Thymus (tissue), 14 donors: ENCODE data around the gene POM121. TPM values are rescaled to one million over a fixed set of nuclear protein-coding genes. Genes with fewer than 3 reads are reported as not detected.
"Not testable (repeated sequence)": the region's sequence is repeated elsewhere in the genome, so short reads cannot be mapped to it uniquely, and the experiment has no call there.

Experiments
- DNase-seq, 9 donors: peaks; one replicate each; pipeline ENCODE4 v3.0.0-alpha.2; 2013; ENCODE audit warnings: low spot score in 9 of 9, low read depth in 6 of 9, missing footprints in 1 of 9
- H3K27ac ChIP-seq, 2 donors: one replicate each; pipeline ENCODE4 v1.5.1; 2013; ENCODE audit warnings: control low read depth in 1 of 2, low read depth in 1 of 2, low read length in 1 of 2, mild to moderate bottlenecking in 1 of 2, moderate library complexity in 1 of 2
- H3K27me3 ChIP-seq, 2 donors: one replicate each; pipeline ENCODE4 v1.5.1; 2013; ENCODE audit warnings: low read length in 1 of 2; ENCODE audit not compliant: control insufficient read depth in 2 of 2, insufficient read depth in 1 of 2
- H3K36me3 ChIP-seq, 2 donors: one replicate each; pipeline ENCODE4 v1.5.1; 2013; ENCODE audit warnings: low read length in 1 of 2, mild to moderate bottlenecking in 1 of 2, moderate library complexity in 1 of 2; ENCODE audit not compliant: control insufficient read depth in 2 of 2, insufficient read depth in 2 of 2
- H3K4me1 ChIP-seq, 2 donors: one replicate each; pipeline ENCODE4 v1.5.1; 2013; ENCODE audit warnings: low read length in 2 of 2; ENCODE audit not compliant: control insufficient read depth in 2 of 2, insufficient read depth in 2 of 2
- H3K4me3 ChIP-seq, 2 donors: one replicate each; pipeline ENCODE4 v1.5.1; 2013; ENCODE audit warnings: low read length in 2 of 2, control low read depth in 1 of 2, mild to moderate bottlenecking in 1 of 2
- H3K9me3 ChIP-seq, 2 donors: one replicate each; pipeline ENCODE4 v1.5.1; 2013; ENCODE audit warnings: low read length in 1 of 2, mild to moderate bottlenecking in 1 of 2; ENCODE audit not compliant: control insufficient read depth in 2 of 2, insufficient read depth in 1 of 2
- WGBS: extraction: QIAGEN DNeasy Blood & Tissue Kit; methylation state at CpG from one replicate; pipeline ENCODE4 v1.1.7; 2013; 5-methylcytosine and 5-hydroxymethylcytosine counted together
- long read RNA-seq, 10 donors: transcript quantifications; one replicate each; lab custom pipeline, GENCODE V29; 2026
- polyA plus RNA-seq: library from polyadenylated mRNA; stranded (reverse); fragments of 200-250 nt; gene quantifications from one replicate; pipeline ENCODE4 v1.2.3, GENCODE V29; 2013
- total RNA-seq: library from RNA; stranded (reverse); fragments of 120-200 nt; gene quantifications from one replicate; pipeline ENCODE4 v1.2.4, GENCODE V29; 2013
- donor health status: healthy.

POM121 gene
- total RNA-seq: 3.9 TPM
- 14.4 TPM for polyA plus RNA-seq
- long read RNA-seq, donor 1: 0 reads
- long read RNA-seq, donor 2: 0 reads
- long read RNA-seq, donor 3, partial matches to known transcripts: 6 of 6 reads
- long read RNA-seq, donor 3, other reads (novel, unspliced or antisense): 0 of 6 reads
- long read RNA-seq, donor 4: 0 reads
- long read RNA-seq, donor 5, partial matches to known transcripts: 27 of 27 reads
- long read RNA-seq, donor 5, other reads (novel, unspliced or antisense): 0 of 27 reads
- long read RNA-seq, donor 6, partial matches to known transcripts: 13 of 22 reads
- long read RNA-seq, donor 6, other reads (novel, unspliced or antisense): 9 of 22 reads
- long read RNA-seq, donor 7, partial matches to known transcripts: 36 of 46 reads
- long read RNA-seq, donor 7, other reads (novel, unspliced or antisense): 10 of 46 reads
- long read RNA-seq, donor 8: 0 reads
- long read RNA-seq, donor 9, partial matches to known transcripts: 5 of 5 reads
- long read RNA-seq, donor 9, other reads (novel, unspliced or antisense): 0 of 5 reads
- long read RNA-seq, donor 10: 0 reads

DNA sequence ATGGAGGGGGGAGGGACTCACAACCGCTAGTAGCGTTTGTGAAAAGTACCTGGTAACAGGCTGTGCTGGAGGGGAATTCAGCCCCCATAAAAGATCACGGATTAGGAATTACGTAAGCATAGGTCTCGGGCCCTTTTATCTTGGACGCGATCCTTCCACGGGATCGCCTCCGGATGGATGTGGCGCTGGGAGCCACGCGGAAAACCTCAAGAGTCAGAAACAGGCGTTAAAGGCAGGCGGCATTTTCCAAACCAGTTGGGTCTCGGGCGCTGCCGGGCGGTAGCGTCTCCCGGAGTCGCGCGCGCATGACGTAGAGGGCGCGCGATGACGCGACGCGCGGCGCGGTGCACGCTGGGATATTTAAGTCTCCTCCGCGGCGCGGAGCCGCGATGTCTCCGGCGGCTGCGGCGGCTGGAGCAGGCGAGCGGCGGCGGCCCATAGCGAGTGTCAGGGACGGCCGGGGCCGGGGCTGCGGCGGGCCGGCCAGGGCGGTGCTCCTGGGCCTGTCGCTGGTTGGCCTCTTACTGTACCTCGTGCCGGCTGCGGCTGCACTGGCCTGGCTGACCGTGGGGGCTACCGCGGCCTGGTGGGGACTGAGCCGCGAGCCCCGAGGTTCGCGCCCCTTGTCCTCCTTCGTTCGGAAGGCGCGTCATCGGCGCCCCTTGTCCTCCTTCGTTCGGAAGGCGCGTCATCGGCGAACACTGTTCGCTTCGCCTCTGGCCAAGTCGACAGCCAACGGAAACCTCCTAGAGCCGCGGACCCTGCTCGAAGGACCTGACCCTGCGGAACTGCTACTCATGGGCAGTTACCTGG lies at the start of gene POM121:
POM121 (plus strand) TSS at position 363 of the 813 bp plus-strand sequence; CDS start at position 390, 27 bp downstream.
- Histone ChIP-seq H3K27ac (peak within 1 kb of the TSS; percentile 85 to 95), H3K4me3 (peak within 1 kb of the TSS; percentile 62 to 95), H3K9me3 (no peaks in the 10 kb centered on the region), H3K36me3 (peaks cover 24 to 38% of the 10 kb centered on the region in 2 donors), H3K4me1 (peaks cover 10 to 11% of the 10 kb centered on the region in 2 donors), H3K27me3 (no peaks in the 10 kb centered on the region)
- peak; percentile 72 to 94 (median 88) for DNase-seq
- under 1% methylated on average over 91 of the region's 91 CpGs for WGBS

DNA sequence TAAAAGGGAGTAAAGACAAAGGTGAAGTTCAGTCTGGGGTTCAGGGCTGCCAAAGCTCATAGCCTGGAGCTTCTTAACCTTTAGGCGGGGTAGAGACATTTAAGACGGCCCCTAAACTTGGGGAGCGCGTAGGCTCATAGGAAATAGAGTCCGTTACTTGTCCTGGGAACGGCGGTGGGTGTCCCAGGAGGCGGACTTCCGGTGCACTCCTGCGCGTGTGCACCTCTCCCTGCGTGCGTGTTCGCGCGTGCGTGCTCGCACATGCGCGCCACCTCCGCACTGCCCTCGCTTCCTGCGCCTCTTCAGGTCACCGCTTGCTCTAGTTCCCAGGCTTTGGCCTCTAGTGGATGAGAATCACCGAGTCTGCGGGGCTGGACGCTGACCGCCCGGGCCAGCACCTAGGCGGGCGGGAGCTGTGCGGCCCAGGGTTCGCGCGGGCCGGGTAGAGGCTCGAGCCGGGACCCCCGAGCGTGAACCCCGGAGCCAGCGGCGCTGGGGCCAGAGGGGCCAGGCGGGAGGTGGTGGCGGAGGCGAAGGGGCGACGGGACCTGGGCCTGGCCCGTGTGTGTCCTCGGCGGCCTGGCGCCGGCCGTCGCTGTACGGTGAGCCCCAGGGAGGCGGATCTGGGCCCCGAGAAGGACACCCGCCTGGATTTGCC lies 45.7 kb upstream of the POM121 start:
- not testable (repeated sequence) for H3K36me3 ChIP-seq, H3K9me3 ChIP-seq, H3K27me3 ChIP-seq, H3K4me1 ChIP-seq
- under 1% methylated on average over 51 of the region's 59 CpGs for WGBS
- H3K27ac ChIP-seq: peak overlapping the region; percentile 69 to 85
- peak; percentile 25 to 84 (median 47) for DNase-seq
- H3K4me3 ChIP-seq: peak overlapping the region; percentile 59 to 76

DNA sequence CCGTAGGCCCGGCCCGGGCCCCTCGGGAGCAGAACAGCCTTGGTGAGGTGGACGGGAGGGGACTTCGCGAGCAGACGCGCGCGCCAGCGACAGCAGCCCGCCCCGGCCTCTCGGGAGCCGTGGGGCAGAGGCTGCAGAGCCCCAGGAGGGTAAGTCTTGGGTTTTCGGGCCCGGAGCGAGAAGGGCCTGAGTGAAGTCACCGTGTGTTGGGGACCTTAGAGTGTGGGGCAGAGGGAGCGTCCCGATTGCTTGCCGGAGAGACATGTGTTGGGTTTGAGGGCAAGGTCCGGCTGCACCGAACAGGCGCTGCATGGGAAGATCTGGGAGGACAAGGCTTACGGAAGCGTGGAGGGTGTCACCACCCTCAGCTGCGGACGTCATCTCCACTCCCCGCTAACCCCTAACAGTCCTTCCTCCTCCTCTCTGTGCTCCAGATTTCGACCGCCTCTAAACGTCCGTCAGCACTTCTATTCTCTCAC lies 45.1 kb upstream of the POM121 start:
- peak; percentile 4 to 49 (median 21) for DNase-seq
- H3K27ac ChIP-seq: peak overlapping the region; percentile 42 to 69
- H3K4me3 ChIP-seq: peak overlapping the region; percentile 59 to 76

DNA sequence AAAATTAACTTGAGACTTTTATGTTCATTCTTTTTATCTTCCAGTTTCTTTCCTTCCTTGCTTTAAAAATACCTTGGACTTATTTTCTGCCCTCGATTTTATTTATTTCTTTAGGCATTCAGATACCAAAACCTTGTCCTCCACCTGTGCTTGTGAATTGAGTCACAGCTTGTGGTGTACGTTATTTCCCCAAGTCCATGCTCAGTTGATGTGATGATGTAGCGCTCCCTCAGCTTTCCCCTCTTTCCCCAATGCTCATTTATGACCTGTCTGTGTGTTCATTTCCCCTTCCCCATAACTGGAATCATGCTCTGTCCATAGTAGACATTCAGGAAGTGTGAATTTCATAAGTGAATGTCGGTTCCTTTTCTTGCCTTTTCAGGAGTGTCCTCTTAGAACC lies 33.1 kb upstream of the POM121 start:
- H3K4me1 ChIP-seq, H3K4me3 ChIP-seq, DNase-seq, H3K27ac ChIP-seq, H3K27me3 ChIP-seq, H3K9me3 ChIP-seq: not testable (repeated sequence)
- peaks cover 14 to 15% of the 10 kb centered on the region in 2 donors for H3K36me3 ChIP-seq
- 94% methylated on average over 4 of the region's 4 CpGs for WGBS

More for the DNA sequence above, 45.1 kb upstream of the POM121 start:
- H3K27me3 ChIP-seq, H3K9me3 ChIP-seq, H3K4me1 ChIP-seq, H3K36me3 ChIP-seq: not testable (repeated sequence)
- under 1% methylated on average over 35 of the region's 35 CpGs for WGBS

DNA sequence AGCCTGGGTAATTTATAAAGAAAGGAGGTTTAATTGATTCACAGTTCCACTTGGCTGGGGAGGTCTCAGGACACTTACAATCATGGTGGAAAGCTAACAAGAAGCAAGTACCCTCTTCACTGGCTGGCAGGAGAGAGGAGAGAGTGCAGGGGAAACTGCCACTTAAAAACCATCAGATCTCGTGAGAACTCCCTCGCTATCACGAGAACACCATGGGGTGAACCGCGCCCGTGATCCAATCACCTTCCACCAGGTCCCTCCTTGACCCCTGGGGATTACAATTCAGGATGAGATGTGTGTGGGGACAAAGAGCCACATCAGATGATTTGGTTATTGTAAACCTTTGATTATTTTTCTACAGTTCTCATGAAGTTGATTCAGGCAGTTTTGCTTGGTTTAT lies 20.2 kb upstream of the POM121 start:
- H3K27me3 ChIP-seq, H3K9me3 ChIP-seq, H3K27ac ChIP-seq, DNase-seq, H3K4me3 ChIP-seq, H3K4me1 ChIP-seq: not testable (repeated sequence)
- peaks cover 13 to 28% of the 10 kb centered on the region in 2 donors for H3K36me3 ChIP-seq
- 100% methylated on average over 6 of the region's 6 CpGs for WGBS

DNA sequence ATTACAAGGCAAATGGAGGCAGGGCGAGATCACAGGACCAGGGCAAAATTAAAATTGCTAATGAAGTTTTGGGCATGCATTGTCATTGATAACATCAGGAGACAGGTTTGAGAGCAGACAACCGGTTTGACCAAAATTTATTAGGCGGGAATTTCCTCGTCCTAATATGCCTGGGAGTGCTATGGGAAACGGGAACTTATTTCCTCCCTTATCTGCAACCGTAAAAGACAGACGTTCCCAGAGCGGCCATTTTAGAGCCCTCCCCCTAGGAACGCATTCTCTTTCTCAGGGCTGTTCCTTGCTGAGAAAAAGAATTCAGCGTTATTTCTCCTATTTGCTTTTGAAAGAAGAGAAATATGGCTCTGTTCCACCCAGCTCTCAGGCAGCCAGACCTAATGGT lies 16.5 kb upstream of the POM121 start:
- H3K4me1 ChIP-seq, H3K27me3 ChIP-seq, H3K27ac ChIP-seq, DNase-seq, H3K9me3 ChIP-seq, H3K4me3 ChIP-seq: not testable (repeated sequence)
- peaks cover 6 to 15% of the 10 kb centered on the region in 2 donors for H3K36me3 ChIP-seq
- WGBS: 99% methylated on average over 10 of the region's 10 CpGs

DNA sequence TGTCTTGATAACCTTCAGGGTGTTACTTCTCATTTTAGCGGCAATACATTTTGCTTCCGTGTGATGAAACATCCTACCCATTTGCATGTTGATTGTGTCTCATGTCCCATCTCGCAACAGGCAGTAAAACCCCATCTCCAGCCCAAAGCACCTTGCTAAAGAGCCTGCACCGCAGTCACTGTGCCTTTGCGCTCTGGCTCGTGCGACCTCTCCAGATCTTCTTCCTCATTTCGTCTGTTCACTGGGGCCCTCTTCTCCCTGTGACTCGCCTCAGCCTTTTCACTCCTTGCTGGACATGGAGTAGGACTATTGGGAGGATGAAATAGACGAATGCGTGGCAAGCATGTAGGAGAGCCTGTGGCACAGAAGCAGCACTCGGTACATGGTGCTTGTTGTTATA lies 13.5 kb upstream of the POM121 start:
- H3K36me3 ChIP-seq: peaks cover 12 to 16% of the 10 kb centered on the region in 2 donors
- H3K9me3 ChIP-seq, H3K4me3 ChIP-seq, H3K27me3 ChIP-seq, H3K27ac ChIP-seq, H3K4me1 ChIP-seq, DNase-seq: not testable (repeated sequence)
- whole genome bisulfite sequencing: 97% methylated on average over 10 of the region's 12 CpGs

DNA sequence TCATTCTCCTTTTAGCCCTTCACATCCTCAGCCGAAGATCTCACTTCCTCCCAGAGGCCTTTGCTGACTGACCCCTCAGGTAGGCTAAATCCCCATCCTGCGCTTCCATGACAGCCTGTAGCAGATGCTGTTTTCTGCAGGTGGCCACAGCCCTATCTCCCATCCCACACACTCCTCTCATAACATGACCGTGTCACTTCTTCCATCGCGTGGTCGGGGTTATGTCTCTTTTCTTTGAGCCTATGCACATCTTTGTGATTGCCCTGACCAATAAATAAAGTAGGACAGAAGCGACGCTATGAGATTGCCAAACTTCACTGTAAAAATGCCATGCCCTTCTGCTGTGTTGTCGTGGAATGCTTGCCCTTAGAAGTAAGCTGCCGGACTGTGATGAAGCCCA lies 11.1 kb upstream of the POM121 start:
- H3K27me3 ChIP-seq, H3K4me1 ChIP-seq, H3K27ac ChIP-seq, H3K4me3 ChIP-seq, DNase-seq, H3K9me3 ChIP-seq: not testable (repeated sequence)
- WGBS: 93% methylated on average over 10 of the region's 10 CpGs
- peaks cover 14 to 22% of the 10 kb centered on the region in 2 donors for H3K36me3 ChIP-seq
